HL-60 (cell line): Measurements from ENCODE around the gene OR6C65.

Experiments
- DNase-seq, 2 experiments: peaks; one replicate each; pipeline ENCODE4 v3.0.0-alpha.2; 2010 to 2020; ENCODE audit warnings: low read depth in 1 of 2, low spot score in 1 of 2
- H3K27ac ChIP-seq: fragments of 250-450 bp; sonication (Bioruptor Pico); replicated peaks from 2 replicates; pipeline ENCODE4 v1.5.1; 2020; ENCODE audit warnings: mild to moderate bottlenecking, moderate library complexity
- H3K27me3 ChIP-seq: fragments of 250-450 bp; sonication (Bioruptor Pico); 2 replicates; pipeline ENCODE4 v1.5.1; 2021; ENCODE audit warnings: mild to moderate bottlenecking, moderate library complexity; ENCODE audit not compliant: insufficient read depth, poor library complexity, severe bottlenecking
- H3K4me3 ChIP-seq: replicated peaks from 2 replicates; pipeline ENCODE4 v1.5.1; 2011; ENCODE audit warnings: mild to moderate bottlenecking, control low read depth, low read length; ENCODE audit not compliant: insufficient read depth
- GABPA ChIP-seq: IDR thresholded peaks from 2 replicates; pipeline ENCODE4 v1.6.1; 2012; ENCODE audit warnings: low read depth
- POLR2AphosphoS5 ChIP-seq: IDR thresholded peaks from 2 replicates; pipeline ENCODE4 v1.6.1; 2012; ENCODE audit warnings: low read depth
- SPI1 ChIP-seq: IDR thresholded peaks from 2 replicates; pipeline ENCODE4 v1.6.1; 2012; ENCODE audit warnings: low read depth, mild to moderate bottlenecking, borderline replicate concordance
- TF ChIP-seq, protein P1 (sequence below): IDR thresholded peaks from 2 replicates; pipeline ENCODE4 v1.6.1; 2012; ENCODE audit warnings: low read depth; ENCODE audit not compliant: insufficient replicate concordance
- TF ChIP-seq, protein P2 (sequence below): IDR thresholded peaks from one replicate; pipeline ENCODE4 v1.5.1; 2011; ENCODE audit warnings: low read length, control low read depth, inconsistent platforms; ENCODE audit not compliant: insufficient read depth

OR6C65 gene

DNA sequence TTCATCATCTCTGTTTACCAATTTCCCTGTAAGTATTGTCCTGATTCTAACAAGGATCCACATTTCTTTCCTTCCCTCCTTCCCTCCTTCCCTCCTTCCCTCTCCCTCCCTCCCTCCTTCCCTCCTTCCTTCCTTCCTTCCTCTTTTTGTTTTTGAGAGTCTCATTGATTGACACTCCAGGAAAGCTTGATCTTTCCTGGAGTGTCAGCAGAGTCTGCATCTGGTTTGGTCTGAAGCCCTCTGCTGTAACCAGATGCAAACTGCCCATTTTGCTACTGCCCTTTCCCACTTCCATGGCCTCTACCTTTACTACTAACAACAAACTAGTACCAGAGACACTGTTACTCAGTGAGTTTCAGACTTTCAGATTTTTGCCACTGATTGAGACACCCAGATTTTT, 14.4 kb upstream of the OR6C65 start:
- Histone ChIP-seq H3K27me3 (no peaks in the 10 kb centered on the region), H3K27ac (no peak overlapping the region), H3K4me3 (no peak overlapping the region)
- TF ChIP-seq POLR2AphosphoS5 (no peak), SPI1 (no peak), GABPA (no peak)
- TF ChIP-seq, protein P1, sequence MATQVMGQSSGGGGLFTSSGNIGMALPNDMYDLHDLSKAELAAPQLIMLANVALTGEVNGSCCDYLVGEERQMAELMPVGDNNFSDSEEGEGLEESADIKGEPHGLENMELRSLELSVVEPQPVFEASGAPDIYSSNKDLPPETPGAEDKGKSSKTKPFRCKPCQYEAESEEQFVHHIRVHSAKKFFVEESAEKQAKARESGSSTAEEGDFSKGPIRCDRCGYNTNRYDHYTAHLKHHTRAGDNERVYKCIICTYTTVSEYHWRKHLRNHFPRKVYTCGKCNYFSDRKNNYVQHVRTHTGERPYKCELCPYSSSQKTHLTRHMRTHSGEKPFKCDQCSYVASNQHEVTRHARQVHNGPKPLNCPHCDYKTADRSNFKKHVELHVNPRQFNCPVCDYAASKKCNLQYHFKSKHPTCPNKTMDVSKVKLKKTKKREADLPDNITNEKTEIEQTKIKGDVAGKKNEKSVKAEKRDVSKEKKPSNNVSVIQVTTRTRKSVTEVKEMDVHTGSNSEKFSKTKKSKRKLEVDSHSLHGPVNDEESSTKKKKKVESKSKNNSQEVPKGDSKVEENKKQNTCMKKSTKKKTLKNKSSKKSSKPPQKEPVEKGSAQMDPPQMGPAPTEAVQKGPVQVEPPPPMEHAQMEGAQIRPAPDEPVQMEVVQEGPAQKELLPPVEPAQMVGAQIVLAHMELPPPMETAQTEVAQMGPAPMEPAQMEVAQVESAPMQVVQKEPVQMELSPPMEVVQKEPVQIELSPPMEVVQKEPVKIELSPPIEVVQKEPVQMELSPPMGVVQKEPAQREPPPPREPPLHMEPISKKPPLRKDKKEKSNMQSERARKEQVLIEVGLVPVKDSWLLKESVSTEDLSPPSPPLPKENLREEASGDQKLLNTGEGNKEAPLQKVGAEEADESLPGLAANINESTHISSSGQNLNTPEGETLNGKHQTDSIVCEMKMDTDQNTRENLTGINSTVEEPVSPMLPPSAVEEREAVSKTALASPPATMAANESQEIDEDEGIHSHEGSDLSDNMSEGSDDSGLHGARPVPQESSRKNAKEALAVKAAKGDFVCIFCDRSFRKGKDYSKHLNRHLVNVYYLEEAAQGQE: no peak
- TF ChIP-seq, protein P2, sequence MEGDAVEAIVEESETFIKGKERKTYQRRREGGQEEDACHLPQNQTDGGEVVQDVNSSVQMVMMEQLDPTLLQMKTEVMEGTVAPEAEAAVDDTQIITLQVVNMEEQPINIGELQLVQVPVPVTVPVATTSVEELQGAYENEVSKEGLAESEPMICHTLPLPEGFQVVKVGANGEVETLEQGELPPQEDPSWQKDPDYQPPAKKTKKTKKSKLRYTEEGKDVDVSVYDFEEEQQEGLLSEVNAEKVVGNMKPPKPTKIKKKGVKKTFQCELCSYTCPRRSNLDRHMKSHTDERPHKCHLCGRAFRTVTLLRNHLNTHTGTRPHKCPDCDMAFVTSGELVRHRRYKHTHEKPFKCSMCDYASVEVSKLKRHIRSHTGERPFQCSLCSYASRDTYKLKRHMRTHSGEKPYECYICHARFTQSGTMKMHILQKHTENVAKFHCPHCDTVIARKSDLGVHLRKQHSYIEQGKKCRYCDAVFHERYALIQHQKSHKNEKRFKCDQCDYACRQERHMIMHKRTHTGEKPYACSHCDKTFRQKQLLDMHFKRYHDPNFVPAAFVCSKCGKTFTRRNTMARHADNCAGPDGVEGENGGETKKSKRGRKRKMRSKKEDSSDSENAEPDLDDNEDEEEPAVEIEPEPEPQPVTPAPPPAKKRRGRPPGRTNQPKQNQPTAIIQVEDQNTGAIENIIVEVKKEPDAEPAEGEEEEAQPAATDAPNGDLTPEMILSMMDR: no peak
- DNase-seq: no peak

- DNase-seq: no peak
- TF ChIP-seq, protein P2: no peak
- TF ChIP-seq SPI1 (no peak), POLR2AphosphoS5 (no peak), GABPA (no peak)
- TF ChIP-seq, protein P1: no peak
Observed at GRCh38 chr12:55392032-55392795, 8.1 kb upstream of the OR6C65 start.

DNA sequence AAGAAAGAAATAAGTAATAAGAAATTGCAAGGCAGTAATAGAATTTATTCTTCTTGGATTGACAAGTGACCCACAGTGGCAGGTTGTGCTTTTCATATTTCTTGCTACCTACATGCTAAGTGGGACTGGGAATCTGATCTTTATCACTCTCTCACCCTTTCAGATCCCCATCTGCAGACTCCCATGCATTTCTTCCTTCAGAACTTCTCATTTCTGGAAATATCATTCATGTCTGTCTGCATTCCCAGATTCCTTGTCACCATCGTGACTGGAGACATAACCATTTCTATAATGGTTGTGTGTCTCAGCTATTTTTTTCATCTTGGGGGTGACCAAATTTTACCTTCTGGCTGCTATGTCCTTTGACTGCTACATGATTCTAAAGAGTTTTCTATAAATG, 4.0 kb upstream of the OR6C65 start:
- Histone ChIP-seq H3K27me3 (no peaks in the 10 kb centered on the region), H3K27ac (no peak overlapping the region), H3K4me3 (no peak overlapping the region)
- no peak for DNase-seq
- TF ChIP-seq SPI1: no peak
- no peak for TF ChIP-seq POLR2AphosphoS5
- TF ChIP-seq, protein P1: no peak
- TF ChIP-seq GABPA: no peak
- TF ChIP-seq, protein P2: no peak

More at GRCh38 chr12:55392032-55392795, 8.1 kb upstream of the OR6C65 start:
- Histone ChIP-seq H3K27me3 (no peaks in the 10 kb centered on the region), H3K27ac (no peak overlapping the region), H3K4me3 (no peak overlapping the region)
